Measurements from ENCODE around the gene MICAL2. TPM values are rescaled to one million over a fixed set of nuclear protein-coding genes. Genes with fewer than 3 reads are reported as not detected.

The MICAL2 gene
- total RNA-seq, 2 experiments from 2014 or later, result not detected

GRCh38 chr11:12071574-12071973 is 38.8 kb upstream of the MICAL2 start:
- no peak for DNase-seq (ENCODE audit: low spot score)
- Histone ChIP-seq H3K4me2 (ENCODE audit: low read length) (no peak overlapping the region), H4K20me1 (ENCODE audit: insufficient read depth, low read length) (no peaks in the 10 kb centered on the region), H2AFZ (ENCODE audit: low read length) (no peak overlapping the region), H3K36me3 (ENCODE audit: insufficient read depth, low read length) (no peaks in the 10 kb centered on the region), H3K9me2 (ENCODE audit: insufficient read depth, low read length) (no peaks in the 10 kb centered on the region), H3K79me2 (ENCODE audit: insufficient read depth, low read depth, low read length) (no peaks in the 10 kb centered on the region), H3K9me3 (ENCODE audit: low read length) (no peaks in the 10 kb centered on the region), H3K27ac (ENCODE audit: low read depth, low read length, poor library complexity, severe bottlenecking) (no peak overlapping the region), H3K4me3 (ENCODE audit: low read depth, low read length, poor library complexity, severe bottlenecking) (no peak overlapping the region), H3K4me1 (ENCODE audit: insufficient read depth, low read length, poor library complexity, severe bottlenecking) (no peaks in the 10 kb centered on the region)
- BruUV-seq (replicated peaks), result no TSS peak
- intact Hi-C loops (cut with micrococcal nuclease; ENCODE audit: unreplicated experiment), result no loop called here
- ChIA-PET CTCF (ENCODE audit: unreplicated experiment) (no interaction called here), POLR2A (no interaction called here)
- no peak for TF ChIP-seq EZH2phosphoT487 (IDR thresholded peaks at IDR 0.05; ENCODE audit: borderline replicate concordance, low read depth, low read length)
- TF ChIP-seq, protein P1, sequence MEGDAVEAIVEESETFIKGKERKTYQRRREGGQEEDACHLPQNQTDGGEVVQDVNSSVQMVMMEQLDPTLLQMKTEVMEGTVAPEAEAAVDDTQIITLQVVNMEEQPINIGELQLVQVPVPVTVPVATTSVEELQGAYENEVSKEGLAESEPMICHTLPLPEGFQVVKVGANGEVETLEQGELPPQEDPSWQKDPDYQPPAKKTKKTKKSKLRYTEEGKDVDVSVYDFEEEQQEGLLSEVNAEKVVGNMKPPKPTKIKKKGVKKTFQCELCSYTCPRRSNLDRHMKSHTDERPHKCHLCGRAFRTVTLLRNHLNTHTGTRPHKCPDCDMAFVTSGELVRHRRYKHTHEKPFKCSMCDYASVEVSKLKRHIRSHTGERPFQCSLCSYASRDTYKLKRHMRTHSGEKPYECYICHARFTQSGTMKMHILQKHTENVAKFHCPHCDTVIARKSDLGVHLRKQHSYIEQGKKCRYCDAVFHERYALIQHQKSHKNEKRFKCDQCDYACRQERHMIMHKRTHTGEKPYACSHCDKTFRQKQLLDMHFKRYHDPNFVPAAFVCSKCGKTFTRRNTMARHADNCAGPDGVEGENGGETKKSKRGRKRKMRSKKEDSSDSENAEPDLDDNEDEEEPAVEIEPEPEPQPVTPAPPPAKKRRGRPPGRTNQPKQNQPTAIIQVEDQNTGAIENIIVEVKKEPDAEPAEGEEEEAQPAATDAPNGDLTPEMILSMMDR (conservative IDR thresholded peaks at IDR 0.05; ENCODE audit: low read length), result no peak

DNA sequence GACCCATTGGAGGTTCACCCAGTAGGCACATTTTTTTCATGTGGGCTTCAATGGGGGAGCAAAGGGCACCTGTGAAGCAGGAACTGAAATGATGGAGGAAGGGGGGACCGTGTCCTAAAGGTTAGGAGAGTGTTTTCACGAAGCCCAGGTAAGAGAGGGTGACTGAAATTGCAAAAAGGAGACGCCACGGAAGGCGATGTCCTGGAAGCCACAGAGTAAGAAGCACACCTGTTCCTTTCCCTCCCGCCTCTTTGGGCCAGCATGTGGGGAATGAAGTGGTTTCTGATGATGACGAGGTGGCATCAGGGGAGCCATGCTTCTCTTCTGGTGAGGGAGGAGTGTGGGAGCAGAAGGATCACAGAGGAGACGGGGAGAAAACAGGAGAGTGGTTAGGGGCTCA is 37.0 kb upstream of the MICAL2 start:
- no peaks in the 10 kb centered on the region for H3K79me2 ChIP-seq (ENCODE audit: insufficient read depth, low read depth, low read length)
- CTCF ChIA-PET (ENCODE audit: unreplicated experiment), result no interaction called here
- H3K4me3 ChIP-seq (ENCODE audit: low read depth, low read length, poor library complexity, severe bottlenecking), result no peak overlapping the region
- H3K4me2 ChIP-seq (ENCODE audit: low read length), result no peak overlapping the region
- no TSS peak for BruUV-seq (replicated peaks)
- TF ChIP-seq EZH2phosphoT487 (IDR thresholded peaks at IDR 0.05; ENCODE audit: borderline replicate concordance, low read depth, low read length), result no peak
- TF ChIP-seq, protein P1 (conservative IDR thresholded peaks at IDR 0.05; ENCODE audit: low read length), result no peak
- H3K4me1 ChIP-seq (ENCODE audit: insufficient read depth, low read length, poor library complexity, severe bottlenecking), result no peaks in the 10 kb centered on the region
- no peaks in the 10 kb centered on the region for H3K36me3 ChIP-seq (ENCODE audit: insufficient read depth, low read length)
- no peak overlapping the region for H2AFZ ChIP-seq (ENCODE audit: low read length)
- no peaks in the 10 kb centered on the region for H3K9me2 ChIP-seq (ENCODE audit: insufficient read depth, low read length)
- POLR2A ChIA-PET, result no interaction called here
- no peak for DNase-seq (ENCODE audit: low spot score)
- no peaks in the 10 kb centered on the region for H4K20me1 ChIP-seq (ENCODE audit: insufficient read depth, low read length)
- intact Hi-C loops (cut with micrococcal nuclease; ENCODE audit: unreplicated experiment), result no loop called here
- H3K9me3 ChIP-seq (ENCODE audit: low read length), result no peaks in the 10 kb centered on the region
- no peak overlapping the region for H3K27ac ChIP-seq (ENCODE audit: low read depth, low read length, poor library complexity, severe bottlenecking)

GRCh38 chr11:12073886-12074285 is 36.5 kb upstream of the MICAL2 start:
- BruUV-seq (replicated peaks), result no TSS peak
- H3K79me2 ChIP-seq (ENCODE audit: insufficient read depth, low read depth, low read length), result no peaks in the 10 kb centered on the region
- ChIA-PET CTCF (ENCODE audit: unreplicated experiment) (no interaction called here), POLR2A (no interaction called here)
- intact Hi-C loops (cut with micrococcal nuclease; ENCODE audit: unreplicated experiment), result no loop called here
- H3K4me2 ChIP-seq (ENCODE audit: low read length), result no peak overlapping the region
- no peaks in the 10 kb centered on the region for H4K20me1 ChIP-seq (ENCODE audit: insufficient read depth, low read length)
- no peak overlapping the region for H2AFZ ChIP-seq (ENCODE audit: low read length)
- no peaks in the 10 kb centered on the region for H3K4me1 ChIP-seq (ENCODE audit: insufficient read depth, low read length, poor library complexity, severe bottlenecking)
- DNase-seq (ENCODE audit: low spot score), result no peak
- TF ChIP-seq EZH2phosphoT487 (IDR thresholded peaks at IDR 0.05; ENCODE audit: borderline replicate concordance, low read depth, low read length), result no peak
- TF ChIP-seq, protein P1 (conservative IDR thresholded peaks at IDR 0.05; ENCODE audit: low read length), result no peak
- no peaks in the 10 kb centered on the region for H3K9me2 ChIP-seq (ENCODE audit: insufficient read depth, low read length)
- H3K36me3 ChIP-seq (ENCODE audit: insufficient read depth, low read length), result no peaks in the 10 kb centered on the region
- no peak overlapping the region for H3K4me3 ChIP-seq (ENCODE audit: low read depth, low read length, poor library complexity, severe bottlenecking)
- no peak overlapping the region for H3K27ac ChIP-seq (ENCODE audit: low read depth, low read length, poor library complexity, severe bottlenecking)
- no peaks in the 10 kb centered on the region for H3K9me3 ChIP-seq (ENCODE audit: low read length)

All from OCI-LY7 (cell line).